GM13977 (cell line): ENCODE data around the gene DYRK1A.

ENCODE experiments used
- DNase-seq: peaks from one replicate; pipeline ENCODE4 v3.0.0; 2012; ENCODE audit warnings: low spot score
- in situ Hi-C: fragments of 300-500 bp; cut with MboI; formaldehyde crosslinking; loops from one replicate; pipeline ENCODE4 v1.12.0; 2022; ENCODE audit warnings: low sequenced_read_pairs, low pct_unique_long_range_greater_than_20kb, mixed read lengths, inconsistent platforms; ENCODE audit not compliant: unreplicated experiment
- TF ChIP-seq, protein P1 (sequence below): IDR thresholded peaks from 2 replicates; pipeline ENCODE4 v1.5.1; 2012; ENCODE audit warnings: mild to moderate bottlenecking, control low read depth; ENCODE audit not compliant: insufficient read depth; ENCODE audit errors: extremely low read depth, missing control alignments

Gene DYRK1A

DNA sequence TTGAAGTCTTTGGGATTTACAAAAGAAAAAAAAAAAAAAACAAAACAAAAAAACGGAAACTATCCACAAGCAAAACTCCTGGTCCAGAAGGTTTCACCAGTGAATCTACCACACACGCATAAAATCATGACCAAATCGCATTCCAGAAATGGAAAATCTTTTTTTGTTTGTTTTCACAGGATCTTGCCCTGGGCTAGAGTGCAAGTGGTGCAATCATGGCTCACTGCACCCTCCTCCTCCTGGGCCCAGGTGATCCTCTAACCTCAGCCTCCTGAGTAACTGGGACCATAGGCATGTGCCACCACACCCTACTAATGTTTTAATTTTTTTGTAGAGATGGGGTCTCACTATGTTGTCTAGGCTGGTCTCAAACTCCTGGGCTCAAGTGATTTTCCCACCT, 100.5 kb downstream of the DYRK1A start:
- TF ChIP-seq, protein P1, sequence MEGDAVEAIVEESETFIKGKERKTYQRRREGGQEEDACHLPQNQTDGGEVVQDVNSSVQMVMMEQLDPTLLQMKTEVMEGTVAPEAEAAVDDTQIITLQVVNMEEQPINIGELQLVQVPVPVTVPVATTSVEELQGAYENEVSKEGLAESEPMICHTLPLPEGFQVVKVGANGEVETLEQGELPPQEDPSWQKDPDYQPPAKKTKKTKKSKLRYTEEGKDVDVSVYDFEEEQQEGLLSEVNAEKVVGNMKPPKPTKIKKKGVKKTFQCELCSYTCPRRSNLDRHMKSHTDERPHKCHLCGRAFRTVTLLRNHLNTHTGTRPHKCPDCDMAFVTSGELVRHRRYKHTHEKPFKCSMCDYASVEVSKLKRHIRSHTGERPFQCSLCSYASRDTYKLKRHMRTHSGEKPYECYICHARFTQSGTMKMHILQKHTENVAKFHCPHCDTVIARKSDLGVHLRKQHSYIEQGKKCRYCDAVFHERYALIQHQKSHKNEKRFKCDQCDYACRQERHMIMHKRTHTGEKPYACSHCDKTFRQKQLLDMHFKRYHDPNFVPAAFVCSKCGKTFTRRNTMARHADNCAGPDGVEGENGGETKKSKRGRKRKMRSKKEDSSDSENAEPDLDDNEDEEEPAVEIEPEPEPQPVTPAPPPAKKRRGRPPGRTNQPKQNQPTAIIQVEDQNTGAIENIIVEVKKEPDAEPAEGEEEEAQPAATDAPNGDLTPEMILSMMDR = no peak
- in situ Hi-C loops = no loop called here
- DNase-seq = no peak

DNA sequence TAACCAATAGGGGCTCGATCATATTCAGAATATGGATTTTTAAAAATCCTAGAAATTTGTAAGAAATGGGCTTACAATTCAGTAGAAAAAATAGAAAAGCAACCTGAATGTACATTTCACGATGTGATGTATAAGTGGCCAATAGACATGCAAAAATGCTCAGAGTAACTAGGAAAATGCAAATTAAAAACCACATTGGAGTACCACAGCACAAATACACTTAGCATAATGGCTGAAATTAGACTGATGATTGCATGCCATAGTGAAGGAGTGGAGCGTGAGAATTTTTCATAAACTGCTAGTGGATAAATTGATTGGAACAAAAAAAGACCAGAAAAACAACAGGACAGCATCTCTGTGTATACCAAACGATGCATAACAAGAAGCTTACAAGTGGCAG, 102.3 kb downstream of the DYRK1A start:
- in situ Hi-C loops = no loop called here
- no peak for DNase-seq
- TF ChIP-seq, protein P1 = no peak

DNA sequence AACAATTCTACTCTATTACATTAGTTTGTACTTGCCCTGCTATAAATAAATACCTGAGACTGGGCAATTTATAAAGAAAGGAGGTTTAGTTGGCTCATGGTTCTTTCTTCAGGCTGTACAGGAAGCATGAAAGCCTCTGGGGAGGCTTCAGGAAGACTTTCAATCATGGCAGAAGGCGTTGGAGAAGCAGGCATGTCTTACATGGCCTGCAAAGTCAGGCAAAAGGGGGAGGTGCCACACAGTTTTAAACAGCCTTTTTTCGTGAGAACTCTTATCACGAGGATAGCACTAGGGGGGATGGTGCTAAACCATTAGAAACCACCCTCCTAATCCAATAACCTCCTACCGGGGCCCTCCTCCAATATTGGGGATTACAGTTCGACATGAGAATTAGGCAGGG, 102.9 kb downstream of the DYRK1A start:
- no peak for DNase-seq
- TF ChIP-seq, protein P1 = no peak
- in situ Hi-C loops = no loop called here

DNA sequence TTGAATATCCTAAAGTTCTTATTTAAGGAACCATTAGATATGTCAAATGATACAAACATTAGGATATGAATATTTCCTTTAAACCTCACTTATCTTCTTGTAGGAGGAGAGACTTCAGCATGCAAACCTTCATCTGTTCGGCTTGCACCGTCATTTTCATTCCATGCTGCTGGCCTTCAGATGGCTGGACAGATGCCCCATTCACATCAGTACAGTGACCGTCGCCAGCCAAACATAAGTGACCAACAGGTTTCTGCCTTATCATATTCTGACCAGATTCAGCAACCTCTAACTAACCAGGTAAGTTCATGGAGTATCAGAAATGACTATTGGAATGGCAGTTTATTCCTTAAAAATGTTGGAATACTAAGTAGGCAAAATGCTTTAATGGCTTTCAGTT, 106.0 kb downstream of the DYRK1A start:
- TF ChIP-seq, protein P1 = no peak
- DNase-seq = no peak
- in situ Hi-C loops = no loop called here

DNA sequence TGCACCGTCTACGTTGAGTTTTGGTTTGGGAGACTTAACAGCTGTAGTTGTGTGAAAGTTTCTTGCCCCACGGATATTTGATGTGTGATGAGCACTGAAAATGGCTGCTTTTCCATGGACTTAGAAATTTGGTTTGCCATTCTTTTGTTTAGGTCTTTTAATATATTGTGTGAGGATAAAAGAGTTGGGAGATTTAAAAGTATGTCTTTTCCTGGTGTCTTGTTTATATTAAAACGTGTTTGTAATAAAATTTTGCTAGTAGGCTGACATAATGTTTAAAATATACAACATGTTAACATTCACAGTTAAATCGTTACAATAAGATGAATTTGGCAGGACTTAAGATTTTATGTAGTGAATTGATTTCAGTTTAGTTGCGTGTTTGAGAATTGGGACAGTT, 106.9 kb downstream of the DYRK1A start:
- TF ChIP-seq, protein P1 = no peak
- no peak for DNase-seq
- in situ Hi-C loops = no loop called here

DNA sequence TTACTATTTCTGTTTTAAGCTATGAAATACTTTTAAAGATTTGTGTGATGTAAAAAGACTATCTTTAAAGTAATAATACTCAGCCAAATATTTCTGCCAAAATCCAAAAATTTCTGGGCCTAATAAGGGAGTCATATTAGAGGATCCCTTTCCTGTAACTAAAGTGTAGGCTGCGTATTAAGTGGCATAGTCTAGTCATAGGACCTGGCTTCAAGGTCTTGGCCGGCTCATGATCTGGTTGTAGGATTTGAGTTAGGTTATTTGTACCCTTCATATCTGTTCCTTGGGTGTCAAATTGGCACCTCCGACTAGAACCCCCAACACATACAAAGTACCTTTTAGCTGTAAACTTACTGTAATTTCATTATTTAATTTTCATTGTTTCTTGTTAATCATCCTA, 107.8 kb downstream of the DYRK1A start:
- in situ Hi-C loops = no loop called here
- TF ChIP-seq, protein P1 = no peak
- DNase-seq = no peak
